ENCODE results near the gene PHTF1. TPM values are rescaled to one million over a fixed set of nuclear protein-coding genes. Genes with fewer than 3 reads are reported as not detected.

The PHTF1 gene
- total RNA-seq, 1 donor, result 8.1 TPM

- Histone ChIP-seq H3K4me1 (ENCODE audit: insufficient read depth, low read length) (peaks cover 50% of the 10 kb centered on the region), H3K4me3 (ENCODE audit: low read length) (no peak overlapping the region), H3K9me3 (ENCODE audit: low read depth, low read length) (no peaks in the 10 kb centered on the region), H3K27me3 (ENCODE audit: insufficient read depth, low read length) (no peaks in the 10 kb centered on the region)
Observed at GRCh38 chr1:113784104-113784779, 25.0 kb upstream of the PHTF1 start.

- H3K4me1 ChIP-seq (ENCODE audit: insufficient read depth, low read length), result peaks cover 46% of the 10 kb centered on the region
- H3K4me3 ChIP-seq (ENCODE audit: low read length), result no peak overlapping the region
Observed at GRCh38 chr1:113783254-113784103, 24.2 kb upstream of the PHTF1 start.

DNA sequence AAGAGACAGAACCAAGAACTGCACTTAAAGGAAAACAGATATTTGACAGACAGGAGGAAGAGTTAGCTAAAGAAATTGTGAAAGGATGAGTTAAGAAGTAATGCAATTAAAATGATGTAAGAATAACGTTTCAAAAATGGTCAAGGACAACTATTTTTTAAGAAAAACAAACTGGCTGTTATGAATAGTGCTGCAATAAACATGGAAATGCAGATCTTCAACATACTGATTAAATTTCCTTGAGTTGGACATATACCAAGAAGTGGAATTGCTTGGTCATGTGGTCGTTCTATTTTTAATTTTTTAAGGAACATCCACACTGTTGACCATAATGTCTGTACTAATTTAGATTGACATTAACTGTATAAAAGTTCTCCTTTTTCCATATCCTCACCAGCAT, 23.1 kb upstream of the PHTF1 start:
- Histone ChIP-seq H3K4me1 (ENCODE audit: insufficient read depth, low read length) (peaks cover 46% of the 10 kb centered on the region), H3K9me3 (ENCODE audit: low read depth, low read length) (no peaks in the 10 kb centered on the region), H3K4me3 (ENCODE audit: low read length) (no peak overlapping the region), H3K27me3 (ENCODE audit: insufficient read depth, low read length) (no peaks in the 10 kb centered on the region)

More at GRCh38 chr1:113783254-113784103, 24.2 kb upstream of the PHTF1 start:
- Histone ChIP-seq H3K9me3 (ENCODE audit: low read depth, low read length) (no peaks in the 10 kb centered on the region), H3K27me3 (ENCODE audit: insufficient read depth, low read length) (no peaks in the 10 kb centered on the region)

GRCh38 chr1:113780374-113781146, 21.3 kb upstream of the PHTF1 start:
- H3K4me1 ChIP-seq (ENCODE audit: insufficient read depth, low read length), result peaks cover 46% of the 10 kb centered on the region

DNA sequence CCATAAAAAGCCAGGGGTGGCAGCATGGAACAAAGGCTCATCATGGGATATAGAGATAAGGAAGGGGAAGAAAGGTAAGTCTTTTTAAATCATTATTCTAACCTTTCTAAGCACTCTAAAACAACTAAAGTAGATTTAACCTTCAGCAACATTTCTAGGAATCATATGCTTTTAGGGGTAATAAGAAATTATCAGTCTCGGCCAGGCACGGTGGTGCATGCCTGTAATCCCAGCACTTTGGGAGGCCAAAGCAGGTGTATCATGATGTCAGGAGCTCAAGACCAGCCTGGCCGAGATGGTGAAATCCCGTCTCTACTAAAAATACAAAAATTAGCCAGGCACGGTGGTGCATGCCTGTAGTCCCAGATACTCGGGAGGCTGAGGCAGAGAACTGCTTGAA, 20.3 kb upstream of the PHTF1 start:
- H3K4me1 ChIP-seq (ENCODE audit: insufficient read depth, low read length), result peaks cover 44% of the 10 kb centered on the region
- H3K9me3 ChIP-seq (ENCODE audit: low read depth, low read length), result no peaks in the 10 kb centered on the region
- H3K27me3 ChIP-seq (ENCODE audit: insufficient read depth, low read length), result no peaks in the 10 kb centered on the region
- H3K4me3 ChIP-seq (ENCODE audit: low read length), result no peak overlapping the region

More at GRCh38 chr1:113780374-113781146, 21.3 kb upstream of the PHTF1 start:
- no peaks in the 10 kb centered on the region for H3K9me3 ChIP-seq (ENCODE audit: low read depth, low read length)
- H3K27me3 ChIP-seq (ENCODE audit: insufficient read depth, low read length), result no peaks in the 10 kb centered on the region
- no peak overlapping the region for H3K4me3 ChIP-seq (ENCODE audit: low read length)

- Histone ChIP-seq H3K27me3 (ENCODE audit: insufficient read depth, low read length) (no peaks in the 10 kb centered on the region), H3K4me3 (ENCODE audit: low read length) (no peak overlapping the region), H3K4me1 (ENCODE audit: insufficient read depth, low read length) (peaks cover 25% of the 10 kb centered on the region), H3K9me3 (ENCODE audit: low read depth, low read length) (no peaks in the 10 kb centered on the region)
Observed at GRCh38 chr1:113777561-113777960, 18.3 kb upstream of the PHTF1 start.

DNA sequence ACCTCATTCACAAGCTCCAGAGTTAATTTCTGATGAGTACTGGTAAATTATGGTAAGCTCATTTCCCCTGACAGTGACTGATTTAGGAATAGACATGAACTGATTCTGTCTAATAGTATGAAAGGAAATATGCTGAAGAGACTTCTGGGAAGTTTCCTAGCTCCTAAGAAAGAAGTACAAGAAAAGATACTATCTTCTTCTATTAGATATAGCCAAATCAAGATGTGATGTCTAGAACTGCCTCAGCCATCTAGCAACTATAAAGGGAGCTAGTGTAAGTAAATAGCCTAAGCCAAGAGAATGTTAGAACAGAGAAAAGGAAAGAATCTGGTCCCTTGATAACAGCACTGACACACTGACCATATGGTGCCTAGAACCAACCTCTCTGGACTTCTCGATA, 10.7 kb upstream of the PHTF1 start:
- no peak overlapping the region for H3K4me3 ChIP-seq (ENCODE audit: low read length)
- H3K4me1 ChIP-seq (ENCODE audit: insufficient read depth, low read length), result peaks cover 6% of the 10 kb centered on the region
- no peaks in the 10 kb centered on the region for H3K27me3 ChIP-seq (ENCODE audit: insufficient read depth, low read length)
- no peaks in the 10 kb centered on the region for H3K9me3 ChIP-seq (ENCODE audit: low read depth, low read length)

- H3K9me3 ChIP-seq (ENCODE audit: low read depth, low read length), result no peaks in the 10 kb centered on the region
- no peaks in the 10 kb centered on the region for H3K27me3 ChIP-seq (ENCODE audit: insufficient read depth, low read length)
- H3K4me3 ChIP-seq (ENCODE audit: low read length), result no peak overlapping the region
- peaks cover 6% of the 10 kb centered on the region for H3K4me1 ChIP-seq (ENCODE audit: insufficient read depth, low read length)
Observed at GRCh38 chr1:113769601-113769970, 10.3 kb upstream of the PHTF1 start.

GRCh38 chr1:113768916-113769600, 9.8 kb upstream of the PHTF1 start:
- Histone ChIP-seq H3K4me1 (ENCODE audit: insufficient read depth, low read length) (peaks cover 6% of the 10 kb centered on the region), H3K27me3 (ENCODE audit: insufficient read depth, low read length) (no peaks in the 10 kb centered on the region), H3K4me3 (ENCODE audit: low read length) (no peak overlapping the region), H3K9me3 (ENCODE audit: low read depth, low read length) (no peaks in the 10 kb centered on the region)

GRCh38 chr1:113765306-113766230, 6.3 kb upstream of the PHTF1 start:
- H3K27me3 ChIP-seq (ENCODE audit: insufficient read depth, low read length), result no peaks in the 10 kb centered on the region
- H3K4me3 ChIP-seq (ENCODE audit: low read length), result no peak overlapping the region
- H3K4me1 ChIP-seq (ENCODE audit: insufficient read depth, low read length), result peaks cover 6% of the 10 kb centered on the region
- H3K9me3 ChIP-seq (ENCODE audit: low read depth, low read length), result no peaks in the 10 kb centered on the region

DNA sequence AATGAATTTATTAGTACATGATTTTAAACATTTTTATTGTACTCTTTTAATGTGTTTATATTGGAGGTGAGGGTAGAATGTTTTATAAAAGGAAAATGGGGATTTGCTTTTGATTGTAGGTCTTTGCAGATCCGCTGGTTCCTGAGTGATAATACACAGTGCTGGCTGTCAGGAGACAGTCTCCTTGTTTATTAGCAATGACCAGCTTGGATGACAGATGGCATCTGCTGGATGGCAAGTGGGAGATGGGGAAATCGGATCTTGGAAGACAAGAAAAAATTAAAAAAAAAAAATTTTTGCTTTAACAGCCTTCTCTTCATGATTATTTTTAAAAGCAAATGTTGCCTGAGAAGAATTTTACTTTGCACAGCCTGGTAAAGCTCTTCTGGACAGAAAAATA, 4.4 kb upstream of the PHTF1 start:
- Histone ChIP-seq H3K4me3 (ENCODE audit: low read length) (no peak overlapping the region), H3K27me3 (ENCODE audit: insufficient read depth, low read length) (no peaks in the 10 kb centered on the region), H3K9me3 (ENCODE audit: low read depth, low read length) (no peaks in the 10 kb centered on the region), H3K4me1 (ENCODE audit: insufficient read depth, low read length) (peaks cover 11% of the 10 kb centered on the region)

DNA sequence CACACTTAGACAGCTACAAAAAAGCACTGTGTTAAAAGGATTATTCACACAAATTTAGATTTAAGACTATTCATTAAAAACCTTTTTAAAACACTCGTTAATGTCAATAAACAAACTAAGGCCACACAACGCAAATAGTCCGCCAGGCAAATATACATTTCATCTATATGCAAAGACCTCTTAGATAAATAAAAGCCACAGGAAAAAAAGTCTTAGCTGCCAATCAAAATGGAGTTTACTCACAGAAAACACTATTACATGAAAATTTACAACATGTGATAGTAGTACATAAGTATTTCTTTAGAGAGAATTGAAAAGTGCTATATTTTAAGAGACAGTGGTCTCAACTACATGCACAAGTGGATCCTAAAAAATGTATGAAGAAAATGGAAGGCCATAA, 2.7 kb upstream of the PHTF1 start:
- no peaks in the 10 kb centered on the region for H3K9me3 ChIP-seq (ENCODE audit: low read depth, low read length)
- H3K4me3 ChIP-seq (ENCODE audit: low read length), result no peak overlapping the region
- H3K27me3 ChIP-seq (ENCODE audit: insufficient read depth, low read length), result no peaks in the 10 kb centered on the region
- peaks cover 21% of the 10 kb centered on the region for H3K4me1 ChIP-seq (ENCODE audit: insufficient read depth, low read length)

- no peaks in the 10 kb centered on the region for H3K9me3 ChIP-seq (ENCODE audit: low read depth, low read length)
- H3K4me3 ChIP-seq (ENCODE audit: low read length), result peak overlapping the region; percentile 75
- H3K4me1 ChIP-seq (ENCODE audit: insufficient read depth, low read length), result peaks cover 23% of the 10 kb centered on the region
- no peaks in the 10 kb centered on the region for H3K27me3 ChIP-seq (ENCODE audit: insufficient read depth, low read length)
Observed at GRCh38 chr1:113760102-113761080, 1.1 kb upstream of the PHTF1 start.
